OCI-LY1 (cell line): Measurements from ENCODE around the gene GFI1B.

Experiments
- H2AFZ ChIP-seq: fragments of 200-600 bp; sonication (generic), shearing (Covaris generic); 2 replicates; pipeline ENCODE4 v1.6.0; 2014; ENCODE audit warnings: antibody characterized with exemption, mild to moderate bottlenecking, low read length
- H3F3A ChIP-seq: fragments of 200-600 bp; sonication (generic), shearing (Covaris generic); 2 replicates; pipeline ENCODE4 v1.6.0; 2014; ENCODE audit warnings: mild to moderate bottlenecking, antibody characterized with exemption, low read length, moderate library complexity; ENCODE audit not compliant: insufficient read depth
- H3K27ac ChIP-seq: fragments of 200-600 bp; sonication (generic); 2 replicates; pipeline ENCODE4 v1.5.1; 2014; ENCODE audit warnings: low read length, mixed run types, mild to moderate bottlenecking, low read depth; ENCODE audit not compliant: poor library complexity, severe bottlenecking
- H3K27me3 ChIP-seq: fragments of 200-600 bp; sonication (generic); 2 replicates; pipeline ENCODE4 v1.6.0; 2014; ENCODE audit warnings: antibody characterized with exemption, mild to moderate bottlenecking, low read length, moderate library complexity; ENCODE audit not compliant: insufficient read depth
- H3K36me3 ChIP-seq: fragments of 200-600 bp; sonication (generic); 2 replicates; pipeline ENCODE4 v1.6.1; 2014; ENCODE audit warnings: mild to moderate bottlenecking, antibody characterized with exemption, low read length, moderate library complexity, mixed read lengths; ENCODE audit not compliant: insufficient read depth
- H3K4me1 ChIP-seq: fragments of 200-600 bp; sonication (generic); 2 replicates; pipeline ENCODE4 v1.5.1; 2014; ENCODE audit warnings: mild to moderate bottlenecking, low read length, moderate library complexity; ENCODE audit not compliant: insufficient read depth, severe bottlenecking
- H3K4me2 ChIP-seq: fragments of 200-600 bp; sonication (generic), shearing (Covaris generic); 2 replicates; pipeline ENCODE4 v1.6.1; 2014; ENCODE audit warnings: low read length
- H3K4me3 ChIP-seq: fragments of 200-600 bp; sonication (generic); 2 replicates; pipeline ENCODE4 v1.5.1; 2014; ENCODE audit warnings: low read length, low read depth, mild to moderate bottlenecking, mixed read lengths; ENCODE audit not compliant: poor library complexity, severe bottlenecking
- H3K79me2 ChIP-seq: fragments of 200-600 bp; shearing (Covaris generic); 2 replicates; pipeline ENCODE4 v1.6.1; 2016; ENCODE audit warnings: mixed run types, low read length, mixed read lengths; ENCODE audit not compliant: insufficient read depth
- H3K9ac ChIP-seq: fragments of 200-600 bp; sonication (generic), shearing (Covaris generic); 2 replicates; pipeline ENCODE4 v1.6.1; 2014; ENCODE audit warnings: mild to moderate bottlenecking, low read length, mixed read lengths
- H3K9me2 ChIP-seq: fragments of 200-600 bp; sonication (generic), shearing (Covaris generic); 2 replicates; pipeline ENCODE4 v1.6.1; 2014; ENCODE audit warnings: low read depth, mild to moderate bottlenecking, low read length, mixed read lengths
- H3K9me3 ChIP-seq: fragments of 200-600 bp; shearing (Covaris generic); 2 replicates; pipeline ENCODE4 v1.6.1; 2014; ENCODE audit warnings: low read length, mixed read lengths
- H4K20me1 ChIP-seq: fragments of 200-600 bp; sonication (generic), shearing (Covaris generic); 2 replicates; pipeline ENCODE4 v1.6.0; 2016; ENCODE audit warnings: mild to moderate bottlenecking, low read length; ENCODE audit not compliant: insufficient read depth
- EZH2 ChIP-seq: fragments of 200-600 bp; sonication (generic), shearing (Covaris generic); IDR thresholded peaks from 2 replicates; pipeline ENCODE4 v1.8.0; 2017; ENCODE audit warnings: borderline replicate concordance, mixed run types, mild to moderate bottlenecking, antibody characterized with exemption, low read length, moderate library complexity, mixed read lengths
- TF ChIP-seq, protein P1 (sequence below): fragments of 200-600 bp; sonication (generic), shearing (Covaris generic); IDR thresholded peaks from 2 replicates; pipeline ENCODE4 v1.5.1; 2017; ENCODE audit warnings: mild to moderate bottlenecking, antibody characterized with exemption, low read length, moderate library complexity, mixed read lengths

GFI1B gene

GRCh38 chr9:133031496-133031911, 53.0 kb downstream of the GFI1B start:
- H3K9me2 ChIP-seq, result no peaks in the 10 kb centered on the region
- H3K4me1 ChIP-seq, result peaks cover 22% of the 10 kb centered on the region
- H3F3A ChIP-seq, result no peaks in the 10 kb centered on the region
- no peak overlapping the region for H3K27ac ChIP-seq
- H3K9me3 ChIP-seq, result no peaks in the 10 kb centered on the region
- H3K9ac ChIP-seq, result peak overlapping the region; percentile 93
- no peaks in the 10 kb centered on the region for H4K20me1 ChIP-seq
- peak overlapping the region; percentile 46 for H3K4me2 ChIP-seq
- peaks cover 43% of the 10 kb centered on the region for H3K79me2 ChIP-seq
- no peak overlapping the region for H2AFZ ChIP-seq
- TF ChIP-seq EZH2, result no peak
- TF ChIP-seq, protein P1, sequence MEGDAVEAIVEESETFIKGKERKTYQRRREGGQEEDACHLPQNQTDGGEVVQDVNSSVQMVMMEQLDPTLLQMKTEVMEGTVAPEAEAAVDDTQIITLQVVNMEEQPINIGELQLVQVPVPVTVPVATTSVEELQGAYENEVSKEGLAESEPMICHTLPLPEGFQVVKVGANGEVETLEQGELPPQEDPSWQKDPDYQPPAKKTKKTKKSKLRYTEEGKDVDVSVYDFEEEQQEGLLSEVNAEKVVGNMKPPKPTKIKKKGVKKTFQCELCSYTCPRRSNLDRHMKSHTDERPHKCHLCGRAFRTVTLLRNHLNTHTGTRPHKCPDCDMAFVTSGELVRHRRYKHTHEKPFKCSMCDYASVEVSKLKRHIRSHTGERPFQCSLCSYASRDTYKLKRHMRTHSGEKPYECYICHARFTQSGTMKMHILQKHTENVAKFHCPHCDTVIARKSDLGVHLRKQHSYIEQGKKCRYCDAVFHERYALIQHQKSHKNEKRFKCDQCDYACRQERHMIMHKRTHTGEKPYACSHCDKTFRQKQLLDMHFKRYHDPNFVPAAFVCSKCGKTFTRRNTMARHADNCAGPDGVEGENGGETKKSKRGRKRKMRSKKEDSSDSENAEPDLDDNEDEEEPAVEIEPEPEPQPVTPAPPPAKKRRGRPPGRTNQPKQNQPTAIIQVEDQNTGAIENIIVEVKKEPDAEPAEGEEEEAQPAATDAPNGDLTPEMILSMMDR, result no peak
- H3K4me3 ChIP-seq, result peak overlapping the region; percentile 93
- H3K27me3 ChIP-seq, result no peaks in the 10 kb centered on the region
- H3K36me3 ChIP-seq, result peaks cover 16% of the 10 kb centered on the region; the same call in 1 of the 2 replicates

GRCh38 chr9:133032171-133032570, 53.7 kb downstream of the GFI1B start:
- Histone ChIP-seq H3K9ac (no peak overlapping the region), H3K79me2 (peaks cover 43% of the 10 kb centered on the region), H3K9me3 (no peaks in the 10 kb centered on the region), H3K4me3 (peak overlapping the region; percentile 93), H3K27me3 (no peaks in the 10 kb centered on the region), H3K27ac (no peak overlapping the region), H3K4me2 (peak overlapping the region; percentile 46), H3F3A (no peaks in the 10 kb centered on the region), H2AFZ (no peak overlapping the region), H3K9me2 (no peaks in the 10 kb centered on the region), H4K20me1 (no peaks in the 10 kb centered on the region), H3K4me1 (peaks cover 22% of the 10 kb centered on the region), H3K36me3 (peaks cover 23% of the 10 kb centered on the region; the same call in 1 of the 2 replicates)
- TF ChIP-seq EZH2, result no peak
- TF ChIP-seq, protein P1, result no peak

DNA sequence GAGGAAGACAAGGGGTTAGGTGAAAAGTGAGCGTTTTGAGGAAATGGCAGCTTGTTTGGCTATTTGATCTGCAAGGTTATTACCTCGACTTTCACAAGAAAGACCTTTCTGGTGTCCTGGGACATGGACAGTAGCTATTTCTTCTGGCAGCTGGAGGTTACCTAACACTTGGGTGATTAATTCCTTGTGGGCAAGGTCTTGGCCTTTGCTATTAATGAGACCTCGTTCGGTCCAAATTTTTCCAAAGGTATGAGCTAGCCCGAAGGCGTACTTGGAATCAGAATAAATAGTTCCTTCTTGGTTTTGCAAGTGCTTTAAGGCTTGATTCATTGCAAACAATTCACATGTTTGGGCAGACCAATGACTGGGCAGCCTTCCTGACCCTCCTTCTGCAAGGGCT, 57.2 kb downstream of the GFI1B start:
- H3K36me3 ChIP-seq, result peaks cover 34% of the 10 kb centered on the region; the same call in 1 of the 2 replicates
- no peak overlapping the region for H2AFZ ChIP-seq
- no peak overlapping the region for H3K27ac ChIP-seq
- peaks cover 50% of the 10 kb centered on the region for H3K79me2 ChIP-seq
- no peaks in the 10 kb centered on the region for H4K20me1 ChIP-seq
- no peak overlapping the region for H3K9ac ChIP-seq
- no peaks in the 10 kb centered on the region for H3F3A ChIP-seq
- no peaks in the 10 kb centered on the region for H3K9me3 ChIP-seq
- no peak overlapping the region for H3K4me3 ChIP-seq
- TF ChIP-seq EZH2, result no peak
- TF ChIP-seq, protein P1, result no peak
- H3K4me2 ChIP-seq, result no peak overlapping the region
- peaks cover 14% of the 10 kb centered on the region for H3K4me1 ChIP-seq
- no peaks in the 10 kb centered on the region for H3K27me3 ChIP-seq
- H3K9me2 ChIP-seq, result no peaks in the 10 kb centered on the region
